Activated gamma-delta T cell treated with anti-CD3 and anti-CD28 coated beads, Interleukin-2, amount 50 U/mL, for 16 hours (primary cell): Measurements from ENCODE around the gene PDXK.

Experiments
- DNase-seq: peaks from one replicate; pipeline ENCODE4 v3.0.0-alpha.2; 2020; ENCODE audit warnings: low read depth

Gene PDXK

GRCh38 chr21:43783098-43783700 lies 64.3 kb downstream of the PDXK start:
- no peak for DNase-seq

GRCh38 chr21:43785134-43785533 lies 66.2 kb downstream of the PDXK start:
- no peak for DNase-seq

GRCh38 chr21:43786300-43786806 lies 67.4 kb downstream of the PDXK start:
- no peak for DNase-seq

- no peak for DNase-seq
These were observed 68.0 kb downstream of the PDXK start for GRCh38 chr21:43786807-43787440.

GRCh38 chr21:43789276-43790009 lies 70.5 kb downstream of the PDXK start, which contains the start of gene RRP1:
TSS of gene RRP1 (plus strand) at chr21:43789577. CDS start at chr21:43789630, 53 bp downstream.
- peak; percentile 90 for DNase-seq

- DNase-seq = no peak
These were observed 71.1 kb downstream of the PDXK start for GRCh38 chr21:43790010-43790524.

- DNase-seq = no peak
These were observed 73.5 kb downstream of the PDXK start for GRCh38 chr21:43792406-43792805.

GRCh38 chr21:43793243-43793642 lies 74.3 kb downstream of the PDXK start:
- DNase-seq = no peak

GRCh38 chr21:43794311-43794710 lies 75.4 kb downstream of the PDXK start:
- no peak for DNase-seq

- no peak for DNase-seq
These were observed 75.9 kb downstream of the PDXK start for GRCh38 chr21:43794857-43795256.

GRCh38 chr21:43797415-43797814 lies 78.5 kb downstream of the PDXK start:
- DNase-seq = no peak

- no peak for DNase-seq
These were observed 79.2 kb downstream of the PDXK start for GRCh38 chr21:43797925-43798715.

- no peak for DNase-seq
These were observed 80.4 kb downstream of the PDXK start for GRCh38 chr21:43799301-43799840.

- DNase-seq = no peak
These were observed 81.2 kb downstream of the PDXK start for GRCh38 chr21:43800124-43800523.

GRCh38 chr21:43800566-43800965 lies 81.6 kb downstream of the PDXK start:
- no peak for DNase-seq

- no peak for DNase-seq
These were observed 82.3 kb downstream of the PDXK start for GRCh38 chr21:43801006-43801783.

GRCh38 chr21:43802713-43803313 lies 83.9 kb downstream of the PDXK start:
- no peak for DNase-seq

- no peak for DNase-seq
These were observed 84.8 kb downstream of the PDXK start for GRCh38 chr21:43803558-43804300.

GRCh38 chr21:43805275-43805800 lies 86.4 kb downstream of the PDXK start:
- no peak for DNase-seq
